SK-N-SH treated with all-trans-retinoic acid at 6 μM for 48 hours (cell line): ENCODE results near the gene ARHGAP15.

Source experiments
- ATAC-seq: fragments of 200-7000 bp; cut with Tn5 transposase; 3 replicates; pipeline ENCODE4 v1.9.1; 2020; ENCODE audit warnings: mild to moderate bottlenecking, moderate library complexity
- ARNTL ChIP-seq: fragments of 450-650 bp; formaldehyde crosslinking; IDR thresholded peaks from 2 replicates; pipeline ENCODE4 v1.5.0; 2020; ENCODE audit warnings: low read depth, mild to moderate bottlenecking, moderate library complexity, borderline replicate concordance
- BACH2 ChIP-seq: fragments of 250-450 bp; sonication (Bioruptor Pico); IDR thresholded peaks from 2 replicates; pipeline ENCODE4 v1.9.0; 2021; ENCODE audit warnings: mild to moderate bottlenecking, borderline replicate concordance
- CSDC2 ChIP-seq: fragments of 250-450 bp; sonication (Bioruptor Pico); IDR thresholded peaks from 2 replicates; pipeline ENCODE4 v1.5.0; 2020; ENCODE audit warnings: mild to moderate bottlenecking, moderate library complexity
- ESRRG ChIP-seq: fragments of 250-450 bp; sonication (Bioruptor Pico); IDR thresholded peaks from 2 replicates; pipeline ENCODE4 v1.6.1; 2021; ENCODE audit warnings: mild to moderate bottlenecking
- GLIS3 ChIP-seq: fragments of 250-450 bp; sonication (Bioruptor Pico); IDR thresholded peaks from 2 replicates; pipeline ENCODE4 v1.5.0; 2020; ENCODE audit warnings: mild to moderate bottlenecking, moderate library complexity
- ISL1 ChIP-seq: fragments of 250-450 bp; sonication (Bioruptor Pico); IDR thresholded peaks from 2 replicates; pipeline ENCODE4 v2.1.2; 2022; ENCODE audit warnings: mild to moderate bottlenecking, moderate library complexity
- OSR1 ChIP-seq: fragments of 250-450 bp; sonication (Bioruptor Pico); IDR thresholded peaks from 2 replicates; pipeline ENCODE4 v1.8.0; 2022; ENCODE audit warnings: moderate library complexity, mild to moderate bottlenecking, inconsistent platforms
- PPARA ChIP-seq: fragments of 250-450 bp; sonication (Bioruptor Pico); IDR thresholded peaks from 2 replicates; pipeline ENCODE4 v1.5.0; 2020; ENCODE audit warnings: mild to moderate bottlenecking, borderline replicate concordance
- RARB ChIP-seq: fragments of 250-450 bp; sonication (Bioruptor Pico); IDR thresholded peaks from 2 replicates; pipeline ENCODE4 v1.8.0; 2021; ENCODE audit warnings: mild to moderate bottlenecking, moderate library complexity
- TCF4 ChIP-seq: fragments of 250-450 bp; sonication (Bioruptor Pico); IDR thresholded peaks from 2 replicates; pipeline ENCODE4 v1.8.0; 2021; ENCODE audit warnings: mild to moderate bottlenecking, moderate library complexity, borderline replicate concordance
- TOX ChIP-seq: fragments of 250-450 bp; sonication (Bioruptor Pico); IDR thresholded peaks from 2 replicates; pipeline ENCODE4 v1.8.0; 2021; ENCODE audit warnings: mild to moderate bottlenecking, moderate library complexity, borderline replicate concordance
- ZC3H10 ChIP-seq: fragments of 250-450 bp; sonication (Bioruptor Pico); IDR thresholded peaks from 2 replicates; pipeline ENCODE4 v1.5.1; 2021; ENCODE audit warnings: mild to moderate bottlenecking, moderate library complexity
- ZFP30 ChIP-seq: fragments of 450-650 bp; formaldehyde crosslinking; IDR thresholded peaks from 2 replicates; pipeline ENCODE4 v1.5.0; 2022; ENCODE audit warnings: mild to moderate bottlenecking, moderate library complexity
- ZNF565 ChIP-seq: fragments of 450-650 bp; formaldehyde crosslinking; conservative IDR thresholded peaks from 2 replicates; pipeline ENCODE4 v1.5.0; 2020; ENCODE audit warnings: low read depth, mild to moderate bottlenecking, moderate library complexity
- ZNF70 ChIP-seq: fragments of 450-650 bp; formaldehyde crosslinking; IDR thresholded peaks from 2 replicates; pipeline ENCODE4 v1.5.0; 2020; ENCODE audit warnings: mild to moderate bottlenecking, moderate library complexity
- ZNF8 ChIP-seq: fragments of 450-650 bp; formaldehyde crosslinking; IDR thresholded peaks from 2 replicates; pipeline ENCODE4 v1.5.0; 2020; ENCODE audit warnings: mild to moderate bottlenecking, moderate library complexity
- TF ChIP-seq, protein P1 (sequence below): fragments of 250-450 bp; sonication (Bioruptor Pico); IDR thresholded peaks from 2 replicates; pipeline ENCODE4 v1.8.0; 2021; ENCODE audit warnings: low read depth, mild to moderate bottlenecking, moderate library complexity, borderline replicate concordance
- TF ChIP-seq, protein P2 (sequence below): fragments of 250-450 bp; sonication (Bioruptor Pico); IDR thresholded peaks from 2 replicates; pipeline ENCODE4 v1.5.1; 2021; ENCODE audit warnings: mild to moderate bottlenecking, moderate library complexity
- TF ChIP-seq, protein P3 (sequence below): fragments of 250-450 bp; sonication (Bioruptor Pico); IDR thresholded peaks from 2 replicates; pipeline ENCODE4 v1.5.1; 2020; ENCODE audit warnings: low read depth, mild to moderate bottlenecking, moderate library complexity
- TF ChIP-seq, protein P4 (sequence below): fragments of 250-450 bp; sonication (Bioruptor Pico); IDR thresholded peaks from 2 replicates; pipeline ENCODE4 v1.5.0; 2020; ENCODE audit warnings: mild to moderate bottlenecking, moderate library complexity

The ARHGAP15 gene

DNA sequence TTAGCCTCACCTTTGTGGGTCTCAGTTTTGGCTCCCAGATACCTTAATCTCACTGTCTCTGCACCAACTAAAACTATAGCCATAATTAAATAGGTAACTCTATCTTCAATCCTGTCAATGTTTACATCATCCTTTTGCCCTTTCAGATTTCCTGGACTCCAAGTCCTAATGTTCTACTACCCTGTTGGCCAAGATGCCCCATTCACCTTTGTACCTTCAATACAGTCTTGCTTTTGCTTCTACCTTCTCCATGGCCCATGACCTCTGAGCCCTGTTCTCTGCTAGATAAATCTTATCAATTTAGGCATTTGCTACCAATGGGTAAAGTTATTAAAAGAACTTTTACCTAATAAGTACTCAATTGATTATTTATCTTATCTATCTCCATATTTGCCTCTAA, 635.5 kb downstream of the ARHGAP15 start:
- TF ChIP-seq ESRRG (CRISPR knock-in tag): no peak
- no peak for TF ChIP-seq ZFP30
- no peak for TF ChIP-seq ARNTL (CRISPR knock-in tag)
- no peak for TF ChIP-seq GLIS3 (CRISPR knock-in tag)
- no peak for TF ChIP-seq BACH2 (CRISPR knock-in tag)
- TF ChIP-seq, protein P1, sequence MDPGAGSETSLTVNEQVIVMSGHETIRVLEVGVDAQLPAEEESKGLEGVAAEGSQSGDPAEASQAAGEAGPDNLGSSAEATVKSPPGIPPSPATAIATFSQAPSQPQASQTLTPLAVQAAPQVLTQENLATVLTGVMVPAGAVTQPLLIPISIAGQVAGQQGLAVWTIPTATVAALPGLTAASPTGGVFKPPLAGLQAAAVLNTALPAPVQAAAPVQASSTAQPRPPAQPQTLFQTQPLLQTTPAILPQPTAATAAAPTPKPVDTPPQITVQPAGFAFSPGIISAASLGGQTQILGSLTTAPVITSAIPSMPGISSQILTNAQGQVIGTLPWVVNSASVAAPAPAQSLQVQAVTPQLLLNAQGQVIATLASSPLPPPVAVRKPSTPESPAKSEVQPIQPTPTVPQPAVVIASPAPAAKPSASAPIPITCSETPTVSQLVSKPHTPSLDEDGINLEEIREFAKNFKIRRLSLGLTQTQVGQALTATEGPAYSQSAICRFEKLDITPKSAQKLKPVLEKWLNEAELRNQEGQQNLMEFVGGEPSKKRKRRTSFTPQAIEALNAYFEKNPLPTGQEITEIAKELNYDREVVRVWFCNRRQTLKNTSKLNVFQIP (CRISPR knock-in tag): no peak
- no peak for TF ChIP-seq ZNF8 (CRISPR knock-in tag)
- no peak for TF ChIP-seq ZNF70
- no peak for TF ChIP-seq OSR1 (CRISPR knock-in tag)
- TF ChIP-seq, protein P2, sequence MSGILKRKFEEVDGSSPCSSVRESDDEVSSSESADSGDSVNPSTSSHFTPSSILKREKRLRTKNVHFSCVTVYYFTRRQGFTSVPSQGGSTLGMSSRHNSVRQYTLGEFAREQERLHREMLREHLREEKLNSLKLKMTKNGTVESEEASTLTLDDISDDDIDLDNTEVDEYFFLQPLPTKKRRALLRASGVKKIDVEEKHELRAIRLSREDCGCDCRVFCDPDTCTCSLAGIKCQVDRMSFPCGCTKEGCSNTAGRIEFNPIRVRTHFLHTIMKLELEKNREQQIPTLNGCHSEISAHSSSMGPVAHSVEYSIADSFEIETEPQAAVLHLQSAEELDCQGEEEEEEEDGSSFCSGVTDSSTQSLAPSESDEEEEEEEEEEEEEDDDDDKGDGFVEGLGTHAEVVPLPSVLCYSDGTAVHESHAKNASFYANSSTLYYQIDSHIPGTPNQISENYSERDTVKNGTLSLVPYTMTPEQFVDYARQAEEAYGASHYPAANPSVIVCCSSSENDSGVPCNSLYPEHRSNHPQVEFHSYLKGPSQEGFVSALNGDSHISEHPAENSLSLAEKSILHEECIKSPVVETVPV (CRISPR knock-in tag): no peak
- TF ChIP-seq, protein P3, sequence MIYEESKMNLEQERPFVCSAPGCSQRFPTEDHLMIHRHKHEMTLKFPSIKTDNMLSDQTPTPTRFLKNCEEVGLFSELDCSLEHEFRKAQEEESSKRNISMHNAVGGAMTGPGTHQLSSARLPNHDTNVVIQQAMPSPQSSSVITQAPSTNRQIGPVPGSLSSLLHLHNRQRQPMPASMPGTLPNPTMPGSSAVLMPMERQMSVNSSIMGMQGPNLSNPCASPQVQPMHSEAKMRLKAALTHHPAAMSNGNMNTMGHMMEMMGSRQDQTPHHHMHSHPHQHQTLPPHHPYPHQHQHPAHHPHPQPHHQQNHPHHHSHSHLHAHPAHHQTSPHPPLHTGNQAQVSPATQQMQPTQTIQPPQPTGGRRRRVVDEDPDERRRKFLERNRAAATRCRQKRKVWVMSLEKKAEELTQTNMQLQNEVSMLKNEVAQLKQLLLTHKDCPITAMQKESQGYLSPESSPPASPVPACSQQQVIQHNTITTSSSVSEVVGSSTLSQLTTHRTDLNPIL (CRISPR knock-in tag): no peak
- no peak for TF ChIP-seq ISL1
- no peak for TF ChIP-seq CSDC2 (CRISPR knock-in tag)
- TF ChIP-seq, protein P4, sequence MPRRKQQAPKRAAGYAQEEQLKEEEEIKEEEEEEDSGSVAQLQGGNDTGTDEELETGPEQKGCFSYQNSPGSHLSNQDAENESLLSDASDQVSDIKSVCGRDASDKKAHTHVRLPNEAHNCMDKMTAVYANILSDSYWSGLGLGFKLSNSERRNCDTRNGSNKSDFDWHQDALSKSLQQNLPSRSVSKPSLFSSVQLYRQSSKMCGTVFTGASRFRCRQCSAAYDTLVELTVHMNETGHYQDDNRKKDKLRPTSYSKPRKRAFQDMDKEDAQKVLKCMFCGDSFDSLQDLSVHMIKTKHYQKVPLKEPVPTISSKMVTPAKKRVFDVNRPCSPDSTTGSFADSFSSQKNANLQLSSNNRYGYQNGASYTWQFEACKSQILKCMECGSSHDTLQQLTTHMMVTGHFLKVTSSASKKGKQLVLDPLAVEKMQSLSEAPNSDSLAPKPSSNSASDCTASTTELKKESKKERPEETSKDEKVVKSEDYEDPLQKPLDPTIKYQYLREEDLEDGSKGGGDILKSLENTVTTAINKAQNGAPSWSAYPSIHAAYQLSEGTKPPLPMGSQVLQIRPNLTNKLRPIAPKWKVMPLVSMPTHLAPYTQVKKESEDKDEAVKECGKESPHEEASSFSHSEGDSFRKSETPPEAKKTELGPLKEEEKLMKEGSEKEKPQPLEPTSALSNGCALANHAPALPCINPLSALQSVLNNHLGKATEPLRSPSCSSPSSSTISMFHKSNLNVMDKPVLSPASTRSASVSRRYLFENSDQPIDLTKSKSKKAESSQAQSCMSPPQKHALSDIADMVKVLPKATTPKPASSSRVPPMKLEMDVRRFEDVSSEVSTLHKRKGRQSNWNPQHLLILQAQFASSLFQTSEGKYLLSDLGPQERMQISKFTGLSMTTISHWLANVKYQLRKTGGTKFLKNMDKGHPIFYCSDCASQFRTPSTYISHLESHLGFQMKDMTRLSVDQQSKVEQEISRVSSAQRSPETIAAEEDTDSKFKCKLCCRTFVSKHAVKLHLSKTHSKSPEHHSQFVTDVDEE (CRISPR knock-in tag): no peak
- no peak for ATAC-seq

DNA sequence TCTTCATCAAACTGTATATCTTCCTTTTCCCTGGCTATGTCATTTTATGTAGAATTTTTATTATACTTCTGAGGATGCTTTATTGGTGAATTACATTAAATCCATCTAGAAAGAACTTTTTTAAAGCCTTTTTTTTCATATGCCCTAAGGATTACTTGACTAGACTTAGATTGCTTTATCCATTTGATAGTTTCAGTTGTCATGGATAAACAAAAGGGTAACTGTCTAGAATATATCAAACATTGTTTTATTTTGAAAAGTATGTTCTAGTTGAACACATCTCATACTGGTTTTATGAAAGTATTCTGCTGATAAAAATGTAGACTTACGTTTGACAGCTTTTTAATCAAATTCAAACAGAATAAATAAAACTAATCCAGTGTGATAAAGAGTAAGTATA, 639.8 kb downstream of the ARHGAP15 start:
- no peak for ATAC-seq

More for the DNA sequence above, 639.8 kb downstream of the ARHGAP15 start:
- TF ChIP-seq ZC3H10 (CRISPR knock-in tag) (no peak), ARNTL (CRISPR knock-in tag) (no peak), BACH2 (CRISPR knock-in tag) (no peak), ZNF565 (CRISPR knock-in tag) (no peak), ZNF8 (CRISPR knock-in tag) (no peak), TOX (CRISPR knock-in tag) (no peak), GLIS3 (CRISPR knock-in tag) (no peak), ESRRG (CRISPR knock-in tag) (no peak), ISL1 (no peak), RARB (CRISPR knock-in tag) (no peak), PPARA (CRISPR knock-in tag) (no peak), TCF4 (CRISPR knock-in tag) (no peak)
- TF ChIP-seq, protein P3 (CRISPR knock-in tag): no peak
- TF ChIP-seq, protein P4 (CRISPR knock-in tag): no peak
